Large intestine (tissue), 3 donors: ENCODE measurements around the gene IGSF8. TPM values are rescaled to one million over a fixed set of nuclear protein-coding genes. Genes with fewer than 3 reads are reported as not detected.
"Not testable (repeated sequence)": the region's sequence is repeated elsewhere in the genome, so short reads cannot be mapped to it uniquely, and the experiment has no call there.

Experiments used
- DNase-seq, 2 donors: peaks; one replicate each; pipeline versions ENCODE4 v3.0.0 to v3.0.0-alpha.2; 2013
- H3K27ac ChIP-seq: one replicate; pipeline ENCODE4 v1.5.1; 2013; ENCODE audit warnings: low read length
- H3K27me3 ChIP-seq: 2 replicates; pipeline ENCODE4 v1.6.1; 2013; ENCODE audit warnings: low read length; ENCODE audit not compliant: control insufficient read depth, insufficient read depth
- H3K36me3 ChIP-seq: 2 replicates; pipeline ENCODE4 v1.6.1; 2013; ENCODE audit warnings: low read length; ENCODE audit not compliant: control insufficient read depth, insufficient read depth
- H3K4me1 ChIP-seq: one replicate; pipeline ENCODE4 v1.6.1; 2013; ENCODE audit warnings: low read length; ENCODE audit not compliant: control insufficient read depth, insufficient read depth
- H3K4me3 ChIP-seq: one replicate; pipeline ENCODE4 v1.5.1; 2013; ENCODE audit warnings: low read length
- H3K9me3 ChIP-seq: one replicate; pipeline ENCODE4 v1.6.1; 2013; ENCODE audit warnings: mild to moderate bottlenecking, low read depth, low read length, moderate library complexity; ENCODE audit not compliant: control insufficient read depth
- WGBS: methylation state at CpG from one replicate; pipeline ENCODE4 v1.1.5; 2013; ENCODE audit warnings: low lambda C conversion rate; ENCODE audit not compliant: insufficient coverage; 5-methylcytosine and 5-hydroxymethylcytosine counted together
- polyA plus RNA-seq: library from polyadenylated mRNA; unstranded; fragments of 120-200 nt; gene quantifications from one replicate; pipeline ENCODE4 v1.2.1, GENCODE V29; 2013

Gene IGSF8
- polyA plus RNA-seq, 1 donor = 31.0 TPM

DNA sequence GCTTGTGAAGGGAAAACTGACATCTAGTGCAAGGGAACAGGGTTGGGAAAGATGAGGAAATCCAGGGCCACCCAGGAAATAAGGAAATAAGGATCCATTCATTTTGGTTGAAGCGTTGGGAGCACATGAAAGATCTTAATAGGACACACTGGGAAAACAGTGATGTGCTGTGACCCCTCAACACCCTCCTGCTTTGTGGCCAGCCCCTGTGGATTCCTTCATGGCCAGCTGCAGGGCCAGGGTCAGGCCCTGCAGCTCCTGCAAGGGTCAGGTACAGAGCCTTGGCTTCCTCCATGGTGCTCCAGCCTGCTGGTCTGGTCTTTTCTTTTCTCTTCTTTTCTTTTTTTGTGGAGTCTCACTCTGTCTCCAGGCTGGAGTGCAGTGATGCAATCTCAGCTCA is 47.8 kb downstream of the IGSF8 start:
- no peaks in the 10 kb centered on the region for H3K9me3 ChIP-seq
- DNase-seq = no peak
- H3K36me3 ChIP-seq = no peaks in the 10 kb centered on the region
- peaks cover 20% of the 10 kb centered on the region for H3K4me1 ChIP-seq
- H3K4me3 ChIP-seq = no peak overlapping the region
- H3K27ac ChIP-seq = no peak overlapping the region
- H3K27me3 ChIP-seq = peaks cover 10% of the 10 kb centered on the region
- no CpG with 5 or more reads among the region's 1 CpG for WGBS

DNA sequence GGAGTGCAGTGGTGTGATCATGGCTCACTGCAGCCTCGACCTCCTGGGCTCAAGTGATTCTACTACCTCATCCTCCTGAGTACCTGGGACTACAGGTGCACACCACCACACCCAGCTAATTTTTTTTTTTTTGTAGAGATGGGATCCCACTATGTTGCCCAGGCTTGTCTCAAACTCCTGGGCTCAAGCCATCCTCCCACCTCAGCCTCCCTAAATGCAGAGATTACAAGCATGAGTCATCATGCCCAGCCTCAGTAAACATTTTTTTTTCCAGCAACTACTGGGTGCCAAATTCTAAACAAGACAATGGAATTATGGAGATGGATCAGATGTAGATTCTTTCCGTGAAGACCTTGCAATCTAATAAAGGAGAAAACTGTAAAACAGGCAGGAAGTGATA is 48.2 kb downstream of the IGSF8 start:
- not testable (repeated sequence) for H3K36me3 ChIP-seq, H3K27me3 ChIP-seq, H3K9me3 ChIP-seq, DNase-seq, H3K27ac ChIP-seq, H3K4me3 ChIP-seq
- peaks cover 20% of the 10 kb centered on the region for H3K4me1 ChIP-seq
- 100% methylated on average over 1 of the region's 2 CpGs for WGBS

DNA sequence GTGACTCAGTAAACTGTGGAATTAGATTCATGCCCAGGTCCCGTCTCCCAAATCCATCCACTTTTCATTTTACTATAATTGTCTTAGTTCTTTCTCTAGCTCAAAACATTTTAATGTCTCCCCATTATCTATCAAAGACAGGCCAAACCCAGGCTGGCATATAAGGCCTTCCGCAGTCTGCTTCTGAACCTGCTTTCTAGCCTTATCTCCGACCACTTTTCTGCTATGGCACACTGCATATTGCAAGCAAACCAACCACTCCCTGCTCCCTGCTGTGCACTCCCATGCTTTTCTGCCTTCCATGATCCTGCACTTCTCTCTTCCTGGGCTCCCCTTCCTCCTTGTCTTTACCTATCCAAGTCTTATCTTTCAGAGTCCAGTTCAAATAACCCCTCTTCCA is 49.3 kb downstream of the IGSF8 start:
- Histone ChIP-seq H3K27ac (no peak overlapping the region), H3K4me3 (no peak overlapping the region)

DNA sequence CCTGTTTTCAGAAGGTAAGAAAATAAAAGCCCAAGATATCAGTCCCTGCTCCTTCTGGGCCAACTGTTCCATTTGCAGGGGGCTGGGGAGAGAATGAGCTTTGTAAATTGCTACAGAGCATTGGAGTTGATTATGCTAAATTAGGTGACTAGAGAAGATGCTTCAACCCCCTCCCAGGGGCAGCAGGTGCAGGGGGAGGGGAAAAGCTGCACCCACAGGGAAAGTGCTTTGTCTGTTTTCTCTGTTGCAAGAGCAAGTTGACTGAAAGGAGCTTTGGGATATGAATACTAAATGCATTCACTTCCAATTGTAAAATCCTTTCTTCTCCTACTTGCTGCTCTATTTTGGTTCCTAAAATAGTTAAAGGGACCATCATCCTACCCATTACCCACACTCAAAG is 50.1 kb downstream of the IGSF8 start:
- H3K9me3 ChIP-seq = no peaks in the 10 kb centered on the region
- peaks cover 20% of the 10 kb centered on the region for H3K4me1 ChIP-seq
- no peak for DNase-seq
- H3K36me3 ChIP-seq = no peaks in the 10 kb centered on the region
- H3K27me3 ChIP-seq = peaks cover 7% of the 10 kb centered on the region
- no peak overlapping the region for H3K4me3 ChIP-seq
- no peak overlapping the region for H3K27ac ChIP-seq

More for the DNA sequence above, 49.3 kb downstream of the IGSF8 start:
- no CpG with 5 or more reads among the region's 3 CpGs for WGBS
- peaks cover 20% of the 10 kb centered on the region for H3K4me1 ChIP-seq
- H3K27me3 ChIP-seq = peaks cover 8% of the 10 kb centered on the region
- no peaks in the 10 kb centered on the region for H3K36me3 ChIP-seq
- H3K9me3 ChIP-seq = no peaks in the 10 kb centered on the region
- DNase-seq = no peak

DNA sequence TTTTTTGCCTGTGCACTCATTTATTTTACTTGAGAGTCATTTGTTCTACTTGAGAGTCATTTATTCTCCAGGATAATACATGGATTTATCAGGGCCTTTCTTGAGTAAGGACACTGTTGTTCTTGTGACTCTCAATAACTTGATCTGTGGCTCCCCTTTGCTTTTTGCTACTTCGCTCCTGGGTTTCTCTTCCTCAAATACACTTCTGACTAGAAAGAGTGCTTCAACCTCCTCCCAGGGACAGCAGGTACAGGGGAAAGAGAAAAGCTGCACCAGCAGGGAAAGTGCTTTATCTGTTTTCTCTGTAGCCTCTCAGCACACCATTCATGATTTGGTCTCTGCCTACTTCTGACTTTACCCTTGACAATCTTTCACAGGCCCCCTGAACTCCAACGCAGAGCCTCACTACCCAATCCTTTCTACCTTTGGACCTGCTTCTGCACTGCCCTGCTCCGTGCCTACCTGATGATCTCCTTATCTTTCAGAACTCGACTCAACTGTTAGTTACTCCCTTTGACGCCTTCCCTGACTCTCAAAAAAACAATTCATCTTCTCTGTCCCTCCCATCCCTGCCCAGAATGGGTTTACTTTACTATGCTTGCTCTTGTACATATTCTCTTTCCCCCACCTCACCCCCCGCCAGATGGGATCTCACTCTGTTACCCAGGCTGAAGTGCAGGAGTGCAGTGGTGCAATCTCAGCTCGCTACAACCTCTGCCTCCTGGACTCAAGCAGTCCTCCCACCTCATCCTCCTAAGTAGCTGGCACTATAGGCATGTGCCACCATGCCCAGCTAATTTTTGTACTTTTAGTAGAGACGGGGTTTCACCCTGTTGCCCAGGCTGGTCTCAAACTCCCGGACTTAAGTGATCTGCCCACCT is 51.1 kb downstream of the IGSF8 start:
- Histone ChIP-seq H3K4me1 (peaks cover 20% of the 10 kb centered on the region), H3K27ac (no peak overlapping the region), H3K4me3 (no peak overlapping the region), H3K27me3 (peaks cover 2% of the 10 kb centered on the region), H3K9me3 (no peaks in the 10 kb centered on the region), H3K36me3 (no peaks in the 10 kb centered on the region)
- DNase-seq = peak in 1 of 2 donors; percentile 48
- 8% methylated on average over 2 of the region's 9 CpGs for WGBS

DNA sequence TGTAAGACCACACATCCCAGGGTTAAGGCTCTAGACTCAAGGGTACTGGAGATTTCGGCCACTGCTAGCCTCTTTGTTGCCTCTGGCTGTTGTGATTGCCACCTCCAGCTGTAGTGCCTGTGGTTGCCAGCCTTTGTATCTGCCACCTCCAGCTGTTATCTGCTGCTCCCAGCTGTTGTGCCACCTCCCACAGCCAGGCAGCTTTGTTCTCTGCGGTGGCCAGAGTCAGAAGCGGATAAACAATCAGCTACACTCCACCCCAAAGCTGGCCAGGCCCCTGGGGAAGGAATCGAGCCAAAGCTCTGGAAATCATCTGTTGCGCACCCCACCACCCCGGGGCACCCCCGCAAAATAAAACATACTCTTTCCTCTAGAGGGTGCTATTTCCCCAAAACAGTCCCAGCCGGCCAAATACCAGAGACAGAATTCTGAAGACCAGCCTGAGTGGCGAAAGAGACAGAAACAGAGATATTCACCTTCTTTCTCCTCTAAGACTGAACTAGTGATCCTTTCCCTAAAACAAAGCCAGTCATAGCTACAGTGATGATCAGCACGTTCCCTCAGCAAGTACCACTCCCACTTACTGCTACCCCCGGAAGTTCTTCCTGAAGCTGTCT is 51.8 kb downstream of the IGSF8 start:
- whole genome bisulfite sequencing = 20% methylated on average over 1 of the region's 11 CpGs
- H3K36me3 ChIP-seq = no peaks in the 10 kb centered on the region
- H3K4me1 ChIP-seq = peaks cover 20% of the 10 kb centered on the region
- H3K4me3 ChIP-seq = no peak overlapping the region
- no peaks in the 10 kb centered on the region for H3K9me3 ChIP-seq
- H3K27me3 ChIP-seq = no peaks in the 10 kb centered on the region
- DNase-seq = peak in 1 of 2 donors; percentile 42
- no peak overlapping the region for H3K27ac ChIP-seq

DNA sequence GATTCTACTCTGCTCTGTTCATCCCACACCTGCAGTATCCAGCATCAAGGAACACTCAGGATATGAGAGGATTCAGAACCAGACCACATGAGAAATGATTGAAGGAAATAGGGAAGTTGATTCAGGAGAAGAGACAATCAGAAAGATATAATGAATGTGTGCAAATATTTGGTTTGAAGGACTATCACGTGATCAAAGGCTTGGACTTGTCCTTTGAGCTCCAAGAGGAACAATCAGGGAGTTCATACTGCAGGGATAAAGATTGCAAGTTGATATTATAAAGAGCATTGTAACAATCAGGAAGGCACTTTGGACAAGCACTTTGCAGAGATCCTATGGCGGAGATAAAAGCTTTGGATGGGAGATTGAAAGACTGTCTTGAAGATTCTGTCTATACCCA is 52.8 kb downstream of the IGSF8 start:
- peak in 1 of 2 donors; percentile 19 for DNase-seq
- H3K4me1 ChIP-seq = peaks cover 20% of the 10 kb centered on the region
- no peak overlapping the region for H3K4me3 ChIP-seq
- WGBS = 50% methylated on average over 1 of the region's 2 CpGs
- H3K9me3 ChIP-seq = no peaks in the 10 kb centered on the region
- no peaks in the 10 kb centered on the region for H3K27me3 ChIP-seq
- no peaks in the 10 kb centered on the region for H3K36me3 ChIP-seq
- no peak overlapping the region for H3K27ac ChIP-seq

DNA sequence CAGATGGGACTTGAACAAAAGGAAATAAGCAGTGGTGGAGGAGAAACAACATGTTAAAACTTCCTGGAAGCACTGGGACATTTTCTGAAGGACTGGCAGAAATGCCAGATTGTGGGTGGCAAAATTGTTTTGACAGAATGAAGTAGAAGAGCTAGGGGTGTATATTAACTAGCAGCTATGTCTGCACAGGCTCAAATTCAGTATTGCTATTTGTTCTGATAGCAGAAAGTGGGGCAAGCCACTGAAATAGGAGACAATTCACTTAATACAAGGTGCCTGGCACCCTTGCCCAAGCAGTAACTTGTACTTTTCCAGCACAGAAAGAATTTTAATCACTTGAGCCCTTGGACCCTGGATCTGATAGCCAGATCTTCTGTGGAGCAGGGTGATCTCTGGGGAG is 54.9 kb downstream of the IGSF8 start:
- Histone ChIP-seq H3K9me3 (no peaks in the 10 kb centered on the region), H3K4me3 (no peak overlapping the region), H3K27ac (no peak overlapping the region), H3K4me1 (peaks cover 20% of the 10 kb centered on the region), H3K36me3 (no peaks in the 10 kb centered on the region), H3K27me3 (no peaks in the 10 kb centered on the region)
- no peak for DNase-seq

Other genes with a start within 250 kb of the IGSF8 start
- gene VSIG8, start 236.0 kb downstream of the IGSF8 start, polyA plus RNA-seq = 0.06 TPM
- gene CFAP45, start 198.5 kb downstream of the IGSF8 start, polyA plus RNA-seq = 0.30 TPM
- gene TAGLN2, start 173.1 kb downstream of the IGSF8 start, polyA plus RNA-seq = 271 TPM
- gene IGSF9, start 153.0 kb downstream of the IGSF8 start, polyA plus RNA-seq = 107 TPM
- 0.33 TPM for gene SLAMF9, start 144.4 kb downstream of the IGSF8 start, polyA plus RNA-seq
- gene PIGM, start 66.6 kb downstream of the IGSF8 start, polyA plus RNA-seq = 13.1 TPM
- gene KCNJ10, start 28.5 kb downstream of the IGSF8 start, polyA plus RNA-seq = 0.52 TPM
- 0.36 TPM for gene KCNJ9, start 17.1 kb downstream of the IGSF8 start, polyA plus RNA-seq
- 7.5 TPM for gene ATP1A2, start 17.1 kb upstream of the IGSF8 start, polyA plus RNA-seq
- gene ATP1A4, start 53.0 kb upstream of the IGSF8 start, polyA plus RNA-seq = 0.27 TPM
- gene CASQ1, start 92.0 kb upstream of the IGSF8 start, polyA plus RNA-seq = 1.9 TPM
- 74.8 TPM for gene PEA15, start 106.8 kb upstream of the IGSF8 start, polyA plus RNA-seq
- gene DCAF8, start 163.9 kb upstream of the IGSF8 start, polyA plus RNA-seq = 152 TPM
- gene PEX19, start 186.5 kb upstream of the IGSF8 start, polyA plus RNA-seq = 49.1 TPM
- 137 TPM for gene COPA, start 244.6 kb upstream of the IGSF8 start, polyA plus RNA-seq
- gene NCSTN, start 244.8 kb upstream of the IGSF8 start, polyA plus RNA-seq = 132 TPM